ENCODE data around the gene IGSF5.

The IGSF5 gene

GRCh38 chr21:39809936-39810335 is 65.0 kb downstream of the IGSF5 start:
- Histone ChIP-seq H3K4me1 (ENCODE audit: control insufficient read depth, insufficient read depth, low read length) (no peaks in the 10 kb centered on the region), H3K27me3 (ENCODE audit: control insufficient read depth, insufficient read depth, low read length) (no peaks in the 10 kb centered on the region), H3K36me3 (ENCODE audit: control insufficient read depth, insufficient read depth, low read length) (no peaks in the 10 kb centered on the region), H3K9me3 (ENCODE audit: control insufficient read depth, insufficient read depth, low read length) (no peaks in the 10 kb centered on the region), H3K27ac (ENCODE audit: low read length) (no peak overlapping the region), H3K4me3 (ENCODE audit: low read length) (no peak overlapping the region)
- no peak for DNase-seq (ENCODE audit: low read depth, low spot score)
- WGBS (ENCODE audit: insufficient coverage, insufficient read length): no CpG with 5 or more reads among the region's 5 CpGs

- no peak overlapping the region for H3K4me3 ChIP-seq (ENCODE audit: low read length)
- H3K4me1 ChIP-seq (ENCODE audit: control insufficient read depth, insufficient read depth, low read length): no peaks in the 10 kb centered on the region
- H3K36me3 ChIP-seq (ENCODE audit: control insufficient read depth, insufficient read depth, low read length): no peaks in the 10 kb centered on the region
- no peak for DNase-seq (ENCODE audit: low read depth, low spot score)
- H3K27me3 ChIP-seq (ENCODE audit: control insufficient read depth, insufficient read depth, low read length): no peaks in the 10 kb centered on the region
- no peak overlapping the region for H3K27ac ChIP-seq (ENCODE audit: low read length)
- no peaks in the 10 kb centered on the region for H3K9me3 ChIP-seq (ENCODE audit: control insufficient read depth, insufficient read depth, low read length)
- no CpG with 5 or more reads among the region's 1 CpG for WGBS (ENCODE audit: insufficient coverage, insufficient read length)
Observed at GRCh38 chr21:39812983-39813382, 68.0 kb downstream of the IGSF5 start.

GRCh38 chr21:39818557-39818956 is 73.6 kb downstream of the IGSF5 start:
- Histone ChIP-seq H3K27ac (ENCODE audit: low read length) (no peak overlapping the region), H3K9me3 (ENCODE audit: control insufficient read depth, insufficient read depth, low read length) (no peaks in the 10 kb centered on the region), H3K36me3 (ENCODE audit: control insufficient read depth, insufficient read depth, low read length) (no peaks in the 10 kb centered on the region), H3K4me1 (ENCODE audit: control insufficient read depth, insufficient read depth, low read length) (no peaks in the 10 kb centered on the region), H3K4me3 (ENCODE audit: low read length) (no peak overlapping the region), H3K27me3 (ENCODE audit: control insufficient read depth, insufficient read depth, low read length) (no peaks in the 10 kb centered on the region)
- whole genome bisulfite sequencing (ENCODE audit: insufficient coverage, insufficient read length): no CpG with 5 or more reads among the region's 2 CpGs
- DNase-seq (ENCODE audit: low read depth, low spot score): no peak

- no CpG with 5 or more reads among the region's 3 CpGs for WGBS (ENCODE audit: insufficient coverage, insufficient read length)
- DNase-seq (ENCODE audit: low read depth, low spot score): no peak
- H3K9me3 ChIP-seq (ENCODE audit: control insufficient read depth, insufficient read depth, low read length): no peaks in the 10 kb centered on the region
- no peaks in the 10 kb centered on the region for H3K36me3 ChIP-seq (ENCODE audit: control insufficient read depth, insufficient read depth, low read length)
- no peak overlapping the region for H3K4me3 ChIP-seq (ENCODE audit: low read length)
- H3K27me3 ChIP-seq (ENCODE audit: control insufficient read depth, insufficient read depth, low read length): no peaks in the 10 kb centered on the region
- H3K27ac ChIP-seq (ENCODE audit: low read length): no peak overlapping the region
- H3K4me1 ChIP-seq (ENCODE audit: control insufficient read depth, insufficient read depth, low read length): no peaks in the 10 kb centered on the region
Observed at GRCh38 chr21:39822042-39822441, 77.1 kb downstream of the IGSF5 start.

GRCh38 chr21:39825250-39825649 is 80.3 kb downstream of the IGSF5 start:
- DNase-seq (ENCODE audit: low read depth, low spot score): no peak
- Histone ChIP-seq H3K27ac (ENCODE audit: low read length) (no peak overlapping the region), H3K27me3 (ENCODE audit: control insufficient read depth, insufficient read depth, low read length) (no peaks in the 10 kb centered on the region), H3K4me1 (ENCODE audit: control insufficient read depth, insufficient read depth, low read length) (no peaks in the 10 kb centered on the region), H3K36me3 (ENCODE audit: control insufficient read depth, insufficient read depth, low read length) (no peaks in the 10 kb centered on the region), H3K4me3 (ENCODE audit: low read length) (no peak overlapping the region), H3K9me3 (ENCODE audit: control insufficient read depth, insufficient read depth, low read length) (no peaks in the 10 kb centered on the region)
- no CpG with 5 or more reads among the region's 1 CpG for WGBS (ENCODE audit: insufficient coverage, insufficient read length)

GRCh38 chr21:39834543-39834942 is 89.6 kb downstream of the IGSF5 start:
- H3K4me1 ChIP-seq (ENCODE audit: control insufficient read depth, insufficient read depth, low read length): no peaks in the 10 kb centered on the region
- no peak overlapping the region for H3K4me3 ChIP-seq (ENCODE audit: low read length)
- DNase-seq (ENCODE audit: low read depth, low spot score): no peak
- H3K36me3 ChIP-seq (ENCODE audit: control insufficient read depth, insufficient read depth, low read length): no peaks in the 10 kb centered on the region
- no peaks in the 10 kb centered on the region for H3K9me3 ChIP-seq (ENCODE audit: control insufficient read depth, insufficient read depth, low read length)
- H3K27me3 ChIP-seq (ENCODE audit: control insufficient read depth, insufficient read depth, low read length): no peaks in the 10 kb centered on the region
- WGBS (ENCODE audit: insufficient coverage, insufficient read length): no CpG with 5 or more reads among the region's 4 CpGs
- H3K27ac ChIP-seq (ENCODE audit: low read length): no peak overlapping the region

GRCh38 chr21:39837861-39838359 is 92.9 kb downstream of the IGSF5 start:
- Histone ChIP-seq H3K36me3 (ENCODE audit: control insufficient read depth, insufficient read depth, low read length) (no peaks in the 10 kb centered on the region), H3K4me1 (ENCODE audit: control insufficient read depth, insufficient read depth, low read length) (no peaks in the 10 kb centered on the region; the same call in 1 of the 2 replicates), H3K9me3 (ENCODE audit: control insufficient read depth, insufficient read depth, low read length) (no peaks in the 10 kb centered on the region), H3K4me3 (ENCODE audit: low read length) (no peak overlapping the region), H3K27me3 (ENCODE audit: control insufficient read depth, insufficient read depth, low read length) (no peaks in the 10 kb centered on the region), H3K27ac (ENCODE audit: low read length) (no peak overlapping the region)
- DNase-seq (ENCODE audit: low read depth, low spot score): no peak
- WGBS (ENCODE audit: insufficient coverage, insufficient read length): no CpG with 5 or more reads among the region's 4 CpGs

GRCh38 chr21:39840373-39841097 is 95.6 kb downstream of the IGSF5 start:
- no peaks in the 10 kb centered on the region; the same call in 1 of the 2 replicates for H3K4me1 ChIP-seq (ENCODE audit: control insufficient read depth, insufficient read depth, low read length)
- no peak for DNase-seq (ENCODE audit: low read depth, low spot score)
- H3K27ac ChIP-seq (ENCODE audit: low read length): no peak overlapping the region
- WGBS (ENCODE audit: insufficient coverage, insufficient read length): no CpG with 5 or more reads among the region's 22 CpGs
- H3K4me3 ChIP-seq (ENCODE audit: low read length): no peak overlapping the region
- H3K9me3 ChIP-seq (ENCODE audit: control insufficient read depth, insufficient read depth, low read length): no peaks in the 10 kb centered on the region
- no peaks in the 10 kb centered on the region for H3K27me3 ChIP-seq (ENCODE audit: control insufficient read depth, insufficient read depth, low read length)
- no peaks in the 10 kb centered on the region for H3K36me3 ChIP-seq (ENCODE audit: control insufficient read depth, insufficient read depth, low read length)

GRCh38 chr21:39842741-39843459 is 97.9 kb downstream of the IGSF5 start:
- H3K9me3 ChIP-seq (ENCODE audit: control insufficient read depth, insufficient read depth, low read length): no peaks in the 10 kb centered on the region
- H3K4me3 ChIP-seq (ENCODE audit: low read length): no peak overlapping the region
- no peaks in the 10 kb centered on the region for H3K27me3 ChIP-seq (ENCODE audit: control insufficient read depth, insufficient read depth, low read length)
- no peaks in the 10 kb centered on the region; the same call in 1 of the 2 replicates for H3K4me1 ChIP-seq (ENCODE audit: control insufficient read depth, insufficient read depth, low read length)
- no CpG with 5 or more reads among the region's 14 CpGs for WGBS (ENCODE audit: insufficient coverage, insufficient read length)
- no peak overlapping the region for H3K27ac ChIP-seq (ENCODE audit: low read length)
- no peak for DNase-seq (ENCODE audit: low read depth, low spot score)
- no peaks in the 10 kb centered on the region for H3K36me3 ChIP-seq (ENCODE audit: control insufficient read depth, insufficient read depth, low read length)

GRCh38 chr21:39843483-39843882 is 98.5 kb downstream of the IGSF5 start:
- Histone ChIP-seq H3K36me3 (ENCODE audit: control insufficient read depth, insufficient read depth, low read length) (no peaks in the 10 kb centered on the region), H3K4me1 (ENCODE audit: control insufficient read depth, insufficient read depth, low read length) (no peaks in the 10 kb centered on the region; the same call in 1 of the 2 replicates), H3K27me3 (ENCODE audit: control insufficient read depth, insufficient read depth, low read length) (no peaks in the 10 kb centered on the region), H3K27ac (ENCODE audit: low read length) (no peak overlapping the region), H3K9me3 (ENCODE audit: control insufficient read depth, insufficient read depth, low read length) (no peaks in the 10 kb centered on the region), H3K4me3 (ENCODE audit: low read length) (no peak overlapping the region)
- no peak for DNase-seq (ENCODE audit: low read depth, low spot score)
- 100% methylated on average over 1 of the region's 4 CpGs for WGBS (ENCODE audit: insufficient coverage, insufficient read length)

Measured in iPS DF 6.9 (cell line).